Liver (tissue), 3 donors: ENCODE results near the gene CNRIP1.
A peak's percentile ranks its signal among the peaks of the same experiment; 100 is the strongest.

Experiments used
- TAF1 ChIP-seq: conservative IDR thresholded peaks from 2 replicates; pipeline ENCODE4 v1.6.1; 2016; ENCODE audit warnings: antibody characterized with exemption, mild to moderate bottlenecking
- TF ChIP-seq, protein P1 (sequence below): IDR thresholded peaks from 2 replicates; pipeline ENCODE4 v1.6.1; 2016; ENCODE audit warnings: antibody characterized with exemption
- TF ChIP-seq, protein P2 (sequence below): fragments of 150-350 bp; IDR thresholded peaks from 2 replicates; pipeline ENCODE4 v1.5.1; 2017; ENCODE audit warnings: improper control_type of control experiment, low read depth, low read length; ENCODE audit not compliant: missing input control
- donor health status: healthy.
- donor health status: healthy.

GRCh38 chr2:68280348-68280747 lies 39.4 kb downstream of the CNRIP1 start:
- TF ChIP-seq, protein P1, sequence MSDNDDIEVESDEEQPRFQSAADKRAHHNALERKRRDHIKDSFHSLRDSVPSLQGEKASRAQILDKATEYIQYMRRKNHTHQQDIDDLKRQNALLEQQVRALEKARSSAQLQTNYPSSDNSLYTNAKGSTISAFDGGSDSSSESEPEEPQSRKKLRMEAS = peak; percentile 33
- TF ChIP-seq, protein P2, sequence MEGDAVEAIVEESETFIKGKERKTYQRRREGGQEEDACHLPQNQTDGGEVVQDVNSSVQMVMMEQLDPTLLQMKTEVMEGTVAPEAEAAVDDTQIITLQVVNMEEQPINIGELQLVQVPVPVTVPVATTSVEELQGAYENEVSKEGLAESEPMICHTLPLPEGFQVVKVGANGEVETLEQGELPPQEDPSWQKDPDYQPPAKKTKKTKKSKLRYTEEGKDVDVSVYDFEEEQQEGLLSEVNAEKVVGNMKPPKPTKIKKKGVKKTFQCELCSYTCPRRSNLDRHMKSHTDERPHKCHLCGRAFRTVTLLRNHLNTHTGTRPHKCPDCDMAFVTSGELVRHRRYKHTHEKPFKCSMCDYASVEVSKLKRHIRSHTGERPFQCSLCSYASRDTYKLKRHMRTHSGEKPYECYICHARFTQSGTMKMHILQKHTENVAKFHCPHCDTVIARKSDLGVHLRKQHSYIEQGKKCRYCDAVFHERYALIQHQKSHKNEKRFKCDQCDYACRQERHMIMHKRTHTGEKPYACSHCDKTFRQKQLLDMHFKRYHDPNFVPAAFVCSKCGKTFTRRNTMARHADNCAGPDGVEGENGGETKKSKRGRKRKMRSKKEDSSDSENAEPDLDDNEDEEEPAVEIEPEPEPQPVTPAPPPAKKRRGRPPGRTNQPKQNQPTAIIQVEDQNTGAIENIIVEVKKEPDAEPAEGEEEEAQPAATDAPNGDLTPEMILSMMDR = no peak
- TF ChIP-seq TAF1 = no peak
